ENCODE measurements around the gene ETV3L.

DNA sequence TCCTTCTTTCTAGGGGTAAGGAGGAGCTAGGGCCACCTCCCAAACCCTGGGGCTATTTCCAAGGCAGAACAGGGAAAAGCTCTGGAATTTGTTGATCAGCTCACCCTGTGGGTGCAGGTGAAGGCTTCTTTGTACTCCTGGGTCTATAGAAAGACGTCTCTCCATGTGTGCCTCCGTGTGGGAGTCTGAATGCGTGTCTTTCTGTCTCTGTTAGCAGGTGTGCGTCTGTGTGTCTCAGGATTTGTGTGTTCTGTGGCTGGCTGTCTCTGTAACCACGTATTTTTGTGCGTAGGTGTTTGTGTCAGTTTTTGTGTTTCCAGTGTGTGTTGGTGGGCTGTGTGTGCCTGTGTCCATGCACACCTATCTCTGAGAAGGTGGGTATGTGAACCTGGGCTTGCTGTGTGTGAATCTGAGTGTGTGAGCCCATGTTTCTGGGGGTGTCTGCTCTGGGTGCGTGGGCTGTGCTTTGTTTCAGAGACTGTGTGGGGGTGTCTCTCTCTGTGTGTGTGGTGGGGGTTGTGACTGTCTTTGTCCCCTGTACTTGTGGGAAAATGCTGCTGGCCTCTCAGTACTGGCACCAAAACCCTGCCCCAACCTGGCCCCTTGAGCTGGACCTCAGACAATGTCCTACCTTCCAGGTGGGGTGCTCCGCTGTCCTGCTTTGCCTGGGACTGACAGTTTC lies 12.7 kb upstream of the ETV3L start:
- TF ChIP-seq, protein P1, sequence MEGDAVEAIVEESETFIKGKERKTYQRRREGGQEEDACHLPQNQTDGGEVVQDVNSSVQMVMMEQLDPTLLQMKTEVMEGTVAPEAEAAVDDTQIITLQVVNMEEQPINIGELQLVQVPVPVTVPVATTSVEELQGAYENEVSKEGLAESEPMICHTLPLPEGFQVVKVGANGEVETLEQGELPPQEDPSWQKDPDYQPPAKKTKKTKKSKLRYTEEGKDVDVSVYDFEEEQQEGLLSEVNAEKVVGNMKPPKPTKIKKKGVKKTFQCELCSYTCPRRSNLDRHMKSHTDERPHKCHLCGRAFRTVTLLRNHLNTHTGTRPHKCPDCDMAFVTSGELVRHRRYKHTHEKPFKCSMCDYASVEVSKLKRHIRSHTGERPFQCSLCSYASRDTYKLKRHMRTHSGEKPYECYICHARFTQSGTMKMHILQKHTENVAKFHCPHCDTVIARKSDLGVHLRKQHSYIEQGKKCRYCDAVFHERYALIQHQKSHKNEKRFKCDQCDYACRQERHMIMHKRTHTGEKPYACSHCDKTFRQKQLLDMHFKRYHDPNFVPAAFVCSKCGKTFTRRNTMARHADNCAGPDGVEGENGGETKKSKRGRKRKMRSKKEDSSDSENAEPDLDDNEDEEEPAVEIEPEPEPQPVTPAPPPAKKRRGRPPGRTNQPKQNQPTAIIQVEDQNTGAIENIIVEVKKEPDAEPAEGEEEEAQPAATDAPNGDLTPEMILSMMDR (IDR thresholded peaks at IDR 0.05): no peak
- TF ChIP-seq POLR2AphosphoS5 (IDR thresholded peaks at IDR 0.05; ENCODE audit: insufficient read depth in 1 of 2, low read depth in 1 of 2): no peak
